ENCODE measurements around the gene DDX1.

DNA sequence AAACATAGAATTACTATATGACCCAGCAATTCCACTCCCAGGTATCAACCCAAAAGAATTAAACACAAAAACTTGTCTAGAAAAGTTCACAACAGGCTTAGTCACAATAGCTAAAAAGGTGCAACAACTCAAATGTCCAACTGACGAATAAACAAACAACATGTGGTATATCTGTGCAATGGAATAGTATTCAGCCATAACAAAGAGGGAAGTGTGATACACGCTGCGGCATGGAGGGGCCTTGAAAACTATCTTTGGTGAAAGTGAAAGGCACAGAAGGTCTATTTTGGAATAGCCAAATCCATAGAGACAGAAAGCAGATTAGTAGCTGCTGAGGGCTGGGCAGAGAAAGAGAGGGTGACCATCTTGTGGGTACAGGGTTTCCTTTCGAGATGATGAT lies 72.1 kb downstream of the DDX1 start:
- TF ChIP-seq CTCF (conservative IDR thresholded peaks at IDR 0.05; ENCODE audit: low read length) (no peak), EZH2phosphoT487 (IDR thresholded peaks at IDR 0.05; ENCODE audit: borderline replicate concordance) (no peak)

All from Loucy (cell line).